ENCODE data around the gene UCK2.

- TF ChIP-seq RFX5 (IDR thresholded peaks at IDR 0.05) (no peak), MAFK (IDR thresholded peaks at IDR 0.05; ENCODE audit: partially characterized antibody) (no peak), JUNB (IDR thresholded peaks at IDR 0.05) (no peak)
Observed at GRCh38 chr1:165816157-165816556, 11.3 kb upstream of the UCK2 start.

Data from A549 (cell line).